GM19025 (cell line): Measurements from ENCODE around the gene RBM47.
"Not testable (repeated sequence)": the region's sequence is repeated elsewhere in the genome, so short reads cannot be mapped to it uniquely, and the experiment has no call there.

Experiments used
- ATAC-seq: cut with Tn5 transposase; IDR thresholded peaks from one replicate; pipeline ENCODE4 v1.9.1; 2021; ENCODE audit warnings: mild to moderate bottlenecking, low read depth, moderate library complexity; ENCODE audit not compliant: unreplicated experiment

Gene RBM47

GRCh38 chr4:40629401-40630334 is at the start of gene RBM47:
RBM47 (minus strand) TSS chr4:40629864; CDS start chr4:40438893, 190,971 bp downstream.
- peak; percentile 51 for ATAC-seq

DNA sequence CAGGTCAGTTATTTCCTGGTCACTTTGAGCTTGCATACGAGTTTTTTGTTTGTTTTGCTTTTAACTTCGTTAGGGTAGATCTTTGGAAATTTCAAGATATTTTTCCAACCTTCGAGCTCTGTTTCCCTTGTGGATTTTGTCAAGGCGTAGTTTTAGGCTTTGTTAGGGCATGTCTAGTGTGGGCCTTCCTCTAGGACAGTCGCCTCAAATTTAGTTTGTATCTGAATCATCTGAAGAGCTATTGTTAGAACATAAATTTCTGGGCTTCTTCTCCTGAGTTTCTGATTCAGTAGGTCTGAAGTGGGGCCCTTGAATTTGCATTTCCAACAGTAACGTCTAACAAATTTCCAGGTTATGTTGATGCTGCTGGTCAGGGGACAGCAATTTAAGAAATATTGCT is 48.8 kb upstream of the RBM47 start:
- ATAC-seq, result no peak

GRCh38 chr4:40675166-40675565 is 45.5 kb upstream of the RBM47 start:
- no peak for ATAC-seq

GRCh38 chr4:40672528-40673522 is 43.2 kb upstream of the RBM47 start:
- ATAC-seq, result peak; percentile 65

DNA sequence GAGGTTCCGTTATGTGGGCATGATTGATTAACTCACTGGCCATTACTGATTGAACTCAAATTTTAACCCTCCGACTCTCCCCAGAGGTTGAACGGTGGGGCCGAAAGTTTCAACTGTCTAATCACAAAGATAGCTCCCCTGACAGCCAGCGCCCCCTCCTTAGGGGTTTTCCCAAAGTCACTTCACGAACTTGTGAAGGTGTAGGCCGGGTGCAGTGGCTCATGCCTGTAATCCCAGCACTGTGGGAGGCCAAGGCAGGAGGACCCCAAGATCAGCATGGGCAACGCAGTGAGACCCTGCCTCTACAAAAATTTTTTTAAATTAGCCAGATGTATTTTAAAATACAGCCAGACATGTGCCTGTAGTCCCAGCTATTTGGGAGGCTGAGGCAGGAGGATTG is 39.8 kb upstream of the RBM47 start:
- peak; percentile 40 for ATAC-seq

- ATAC-seq, result no peak
These were observed 36.2 kb upstream of the RBM47 start for GRCh38 chr4:40665842-40666241.

- ATAC-seq, result peak; percentile 69
These were observed 33.4 kb upstream of the RBM47 start for GRCh38 chr4:40662962-40663604.

- ATAC-seq, result no peak
These were observed 32.1 kb upstream of the RBM47 start for GRCh38 chr4:40661803-40662202.

GRCh38 chr4:40656201-40656863 is 26.7 kb upstream of the RBM47 start:
- peak; percentile 94 for ATAC-seq

DNA sequence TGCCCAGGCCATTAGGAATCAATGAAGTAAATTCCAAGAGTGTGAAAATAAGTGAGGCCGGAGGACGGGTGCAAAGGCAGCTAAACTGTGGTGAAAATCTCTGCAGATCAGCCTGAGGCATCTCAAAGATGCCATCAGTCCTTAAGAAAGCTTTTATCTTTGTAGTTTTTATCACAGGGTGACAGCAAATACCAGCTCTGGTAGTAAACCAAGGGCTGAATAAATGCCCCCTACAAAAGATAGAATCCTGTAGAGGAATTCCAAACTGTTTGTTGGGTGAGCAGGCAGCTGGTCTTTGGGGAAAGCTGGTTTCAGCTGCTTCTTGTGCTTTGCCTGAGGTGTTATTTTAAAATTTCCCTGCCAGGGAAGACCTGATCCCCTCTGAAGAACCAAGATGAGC is 21.6 kb upstream of the RBM47 start:
- no peak for ATAC-seq

GRCh38 chr4:40649321-40649720 is 19.7 kb upstream of the RBM47 start:
- ATAC-seq, result no peak

DNA sequence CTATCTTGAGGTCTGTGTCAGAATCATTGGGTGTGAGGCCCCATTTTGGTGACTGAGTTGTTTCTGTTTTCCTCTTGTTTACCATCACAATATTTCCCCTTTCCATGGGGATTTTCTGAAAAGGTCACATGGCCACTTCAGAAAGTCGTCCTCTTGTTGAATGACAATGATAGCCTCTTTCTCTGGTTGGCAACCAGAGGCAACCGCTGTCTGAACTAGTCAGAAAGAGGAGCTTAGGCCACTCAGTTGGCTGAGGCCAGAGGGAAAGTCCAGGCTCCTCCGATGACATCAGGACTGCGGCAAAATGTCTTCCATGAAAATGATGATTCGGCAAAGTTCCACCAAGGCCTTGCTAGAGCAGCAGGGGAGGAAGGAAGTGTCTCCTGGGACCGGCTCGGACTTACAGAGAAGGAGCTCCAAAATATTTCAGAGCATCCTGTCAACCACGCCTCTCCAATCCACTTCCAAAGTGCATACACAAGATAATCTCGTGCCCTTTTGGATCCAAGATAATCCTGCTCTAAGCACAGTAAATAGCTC is 19.1 kb upstream of the RBM47 start:
- ATAC-seq, result no peak

DNA sequence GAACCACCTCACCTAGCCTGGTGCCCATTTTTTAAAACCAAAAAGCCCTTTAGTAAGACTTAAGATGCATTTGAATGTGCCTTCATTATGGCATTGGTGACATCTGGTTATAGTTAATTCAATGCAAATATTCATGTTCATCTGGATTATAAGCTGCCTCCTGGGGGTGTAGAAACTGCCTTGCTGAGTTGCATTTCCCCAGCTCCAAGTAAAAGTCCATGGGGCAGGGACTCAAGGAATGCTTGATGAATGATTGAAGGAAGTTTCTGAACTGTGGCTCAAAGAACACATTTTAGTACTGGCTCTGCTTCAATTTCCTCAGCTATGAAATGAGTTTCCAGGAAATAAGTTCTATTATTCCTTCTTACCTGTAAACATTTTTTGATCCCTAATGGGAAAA is 18.5 kb upstream of the RBM47 start:
- no peak for ATAC-seq

- ATAC-seq, result no peak
These were observed 15.9 kb upstream of the RBM47 start for GRCh38 chr4:40645586-40645985.

DNA sequence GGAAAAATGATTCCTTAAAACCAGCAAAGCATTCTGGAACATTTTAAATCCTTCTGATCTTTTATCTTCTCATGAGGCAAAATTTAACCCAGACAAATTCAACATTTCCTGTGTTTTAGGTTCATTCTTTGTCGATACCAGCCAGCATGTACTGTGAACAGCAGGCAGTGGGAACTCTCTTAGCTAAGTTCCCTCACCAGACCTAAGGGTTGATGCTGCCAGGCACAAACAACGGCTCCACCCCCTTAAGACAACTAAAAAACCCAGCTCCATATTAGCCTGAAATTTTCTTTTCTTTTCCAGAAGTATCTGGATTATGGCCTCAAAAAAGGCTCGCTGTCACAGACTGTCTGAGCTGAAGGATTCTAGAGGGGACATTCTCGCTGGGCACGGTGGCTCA is 2.4 kb upstream of the RBM47 start:
- no peak for ATAC-seq

DNA sequence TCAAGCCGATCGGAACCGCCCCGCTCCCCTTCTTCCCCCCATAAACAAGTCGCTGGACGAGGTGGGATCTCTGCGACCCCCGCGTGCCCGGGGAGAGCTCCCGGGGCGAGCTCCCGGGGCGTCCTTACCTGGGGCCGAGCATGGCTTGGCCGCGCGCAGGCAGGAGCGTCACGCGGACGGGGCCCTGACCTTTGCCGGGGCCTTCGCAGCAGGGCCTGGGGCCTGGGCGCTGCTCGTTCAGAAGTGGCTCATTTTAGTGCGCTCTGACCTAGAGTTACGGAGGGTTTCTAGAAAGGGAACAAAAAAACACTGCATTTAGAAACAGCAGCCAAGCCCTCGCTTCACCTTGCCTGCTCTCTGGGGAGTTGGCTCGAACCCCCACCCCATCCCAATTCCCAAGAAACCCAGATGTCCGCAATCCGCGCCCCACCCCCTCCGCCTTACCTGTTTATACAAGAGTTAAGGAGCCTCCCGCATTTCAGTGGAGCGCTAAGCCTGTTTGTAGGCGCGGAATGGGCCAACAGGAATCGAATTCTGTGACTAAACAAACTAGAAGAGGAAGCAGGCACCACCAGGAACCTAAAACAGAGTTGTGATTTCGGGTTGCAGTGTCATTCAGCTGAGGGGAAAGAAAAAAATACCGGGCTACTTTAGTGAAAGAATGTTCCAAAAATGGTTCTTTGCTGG is 814 bp upstream of the RBM47 start:
- peak; percentile 49 for ATAC-seq

DNA sequence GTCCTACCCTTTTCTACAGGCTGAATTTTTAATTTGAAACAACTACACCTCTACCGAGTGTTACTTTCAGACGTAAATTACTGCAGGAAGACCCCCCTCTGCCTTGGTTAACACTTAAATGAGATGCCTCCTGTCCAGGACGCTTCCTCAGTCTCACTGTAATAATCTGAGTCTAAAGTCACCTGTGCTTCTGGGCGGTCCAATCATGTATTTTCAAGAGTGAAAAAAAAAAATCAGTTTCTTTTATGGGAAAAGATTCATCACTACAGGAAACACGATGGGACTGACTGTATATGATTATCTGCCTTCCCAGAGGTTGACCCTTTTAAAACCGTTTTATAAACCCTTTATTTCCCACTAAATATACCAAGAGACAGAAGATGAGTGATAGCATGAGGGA is 776 bp downstream of the RBM47 start:
- ATAC-seq, result no peak

DNA sequence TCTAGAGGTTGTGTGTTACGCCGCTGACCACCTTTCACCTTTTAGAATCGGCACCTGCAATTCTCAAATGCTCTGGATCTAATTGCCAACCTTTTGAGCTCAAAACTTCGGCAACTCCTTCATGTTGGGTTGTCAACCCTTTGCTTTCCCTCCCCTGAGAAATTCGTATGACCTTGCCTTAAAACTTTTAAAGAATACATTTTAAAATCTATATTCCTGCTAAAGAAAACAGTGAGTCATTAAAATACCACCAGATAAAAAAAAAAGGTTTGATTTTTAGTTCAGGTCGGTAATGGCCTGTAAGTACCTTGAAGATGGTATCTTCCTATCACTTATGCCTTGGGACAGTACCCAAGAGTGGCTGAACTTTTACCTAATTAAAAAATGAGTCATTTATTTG is 1.3 kb downstream of the RBM47 start:
- ATAC-seq, result not testable (repeated sequence)

- no peak for ATAC-seq
These were observed 2.1 kb downstream of the RBM47 start for GRCh38 chr4:40627540-40627939.
